ENCODE measurements around the gene IL3RA. TPM values are rescaled to one million over a fixed set of nuclear protein-coding genes. Genes with fewer than 3 reads are reported as not detected.
"Not testable (repeated sequence)": the region's sequence is repeated elsewhere in the genome, so short reads cannot be mapped to it uniquely, and the experiment has no call there.

IL3RA gene
- total RNA-seq, 4 donors from 2014 or later, result 1.2 to 16.2 (median 8.6) TPM

DNA sequence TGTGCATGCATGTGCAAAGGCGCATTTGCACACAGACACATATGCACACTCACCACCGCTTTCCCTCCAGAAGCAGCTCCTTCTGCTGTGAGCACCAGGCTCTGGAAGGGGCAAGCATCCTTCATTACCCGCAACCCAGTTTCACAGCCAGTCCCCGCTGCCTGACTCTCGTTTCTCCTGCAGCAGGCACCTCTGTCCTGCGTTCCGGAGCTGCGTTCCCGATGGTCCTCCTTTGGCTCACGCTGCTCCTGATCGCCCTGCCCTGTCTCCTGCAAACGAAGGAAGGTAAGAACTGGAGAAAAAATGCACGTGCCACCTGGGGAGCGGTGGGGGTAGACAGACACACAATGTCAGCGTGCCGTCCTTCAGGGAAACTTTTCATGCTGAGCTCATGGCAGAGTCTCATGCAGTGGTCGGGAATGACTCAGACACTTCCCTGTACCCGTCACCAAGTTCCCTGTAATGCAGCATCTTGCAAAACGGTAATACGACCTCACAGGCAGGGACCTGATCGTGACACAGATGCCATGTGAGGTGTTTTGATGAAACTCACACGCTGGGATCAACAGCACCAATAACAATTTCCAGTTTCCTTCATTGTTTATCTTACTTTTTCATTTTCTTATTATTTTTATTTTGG is 5.1 kb downstream of the IL3RA start:
- no peak overlapping the region for H3K4me3 ChIP-seq
- H3K4me1 ChIP-seq, result no peaks in the 10 kb centered on the region
- H3K9me3 ChIP-seq, result no peaks in the 10 kb centered on the region
- intact Hi-C loops (cut with DNase I; ENCODE audit: low total_unique reads), result no loop called here
- no peaks in the 10 kb centered on the region for H3K36me3 ChIP-seq
- no peak overlapping the region for H3K27ac ChIP-seq
- no peaks in the 10 kb centered on the region for H3K27me3 ChIP-seq
- TF ChIP-seq, protein P1, sequence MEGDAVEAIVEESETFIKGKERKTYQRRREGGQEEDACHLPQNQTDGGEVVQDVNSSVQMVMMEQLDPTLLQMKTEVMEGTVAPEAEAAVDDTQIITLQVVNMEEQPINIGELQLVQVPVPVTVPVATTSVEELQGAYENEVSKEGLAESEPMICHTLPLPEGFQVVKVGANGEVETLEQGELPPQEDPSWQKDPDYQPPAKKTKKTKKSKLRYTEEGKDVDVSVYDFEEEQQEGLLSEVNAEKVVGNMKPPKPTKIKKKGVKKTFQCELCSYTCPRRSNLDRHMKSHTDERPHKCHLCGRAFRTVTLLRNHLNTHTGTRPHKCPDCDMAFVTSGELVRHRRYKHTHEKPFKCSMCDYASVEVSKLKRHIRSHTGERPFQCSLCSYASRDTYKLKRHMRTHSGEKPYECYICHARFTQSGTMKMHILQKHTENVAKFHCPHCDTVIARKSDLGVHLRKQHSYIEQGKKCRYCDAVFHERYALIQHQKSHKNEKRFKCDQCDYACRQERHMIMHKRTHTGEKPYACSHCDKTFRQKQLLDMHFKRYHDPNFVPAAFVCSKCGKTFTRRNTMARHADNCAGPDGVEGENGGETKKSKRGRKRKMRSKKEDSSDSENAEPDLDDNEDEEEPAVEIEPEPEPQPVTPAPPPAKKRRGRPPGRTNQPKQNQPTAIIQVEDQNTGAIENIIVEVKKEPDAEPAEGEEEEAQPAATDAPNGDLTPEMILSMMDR (IDR thresholded peaks at IDR 0.05), result no peak
- TF ChIP-seq POLR2A (IDR thresholded peaks at IDR 0.05), result no peak
- DNase-seq, result no peak

DNA sequence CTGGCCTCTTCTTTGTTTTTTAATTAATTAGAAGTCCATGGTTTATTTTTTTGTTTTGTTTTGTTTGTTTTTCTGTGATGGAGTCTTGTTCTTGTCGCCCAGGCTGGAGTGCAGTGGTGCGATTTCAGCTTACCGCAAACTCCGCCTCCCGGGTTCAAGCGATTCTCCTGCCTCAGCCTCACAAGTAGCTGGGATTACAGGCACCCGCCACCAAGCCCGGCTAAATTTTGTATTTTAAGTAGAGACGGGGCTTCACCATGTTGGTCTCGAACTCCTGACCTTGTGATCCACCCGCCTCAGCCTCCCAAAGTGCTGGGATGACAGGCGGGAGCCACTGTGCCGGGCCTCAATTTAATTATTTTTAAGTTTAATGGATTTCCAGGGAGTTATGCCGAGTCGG is 13.0 kb downstream of the IL3RA start:
- intact Hi-C loops (cut with DNase I; ENCODE audit: low total_unique reads); H3K27ac ChIP-seq; DNase-seq; H3K4me3 ChIP-seq; H3K9me3 ChIP-seq; H3K36me3 ChIP-seq; H3K4me1 ChIP-seq; H3K27me3 ChIP-seq: not testable (repeated sequence)

DNA sequence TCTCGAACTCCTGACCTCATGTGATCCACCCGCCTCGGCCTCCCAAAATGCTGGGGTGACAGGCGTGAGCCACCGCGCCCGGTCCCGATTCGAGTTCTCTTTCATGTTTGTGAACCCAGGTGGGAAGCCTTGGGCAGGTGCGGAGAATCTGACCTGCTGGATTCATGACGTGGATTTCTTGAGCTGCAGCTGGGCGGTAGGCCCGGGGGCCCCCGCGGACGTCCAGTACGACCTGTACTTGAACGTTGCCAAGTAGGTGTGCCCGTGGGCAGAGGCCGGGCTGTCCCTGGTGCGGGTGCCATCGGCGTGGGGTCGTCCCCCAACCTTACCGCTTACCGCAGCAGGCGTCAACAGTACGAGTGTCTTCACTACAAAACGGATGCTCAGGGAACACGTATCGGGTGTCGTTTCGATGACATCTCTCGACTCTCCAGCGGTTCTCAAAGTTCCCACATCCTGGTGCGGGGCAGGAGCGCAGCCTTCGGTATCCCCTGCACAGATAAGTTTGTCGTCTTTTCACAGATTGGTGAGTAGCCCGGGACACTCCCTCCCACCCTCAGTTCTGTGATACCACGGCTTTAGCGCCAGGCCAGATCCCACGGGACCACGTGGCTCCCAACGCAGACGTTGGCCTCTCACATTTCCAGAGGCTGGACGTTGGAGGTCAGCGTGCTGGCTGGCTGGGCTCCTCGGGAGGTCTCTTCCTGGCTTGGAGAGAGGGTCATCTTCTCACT is 15.6 kb downstream of the IL3RA start:
- intact Hi-C loops (cut with DNase I; ENCODE audit: low total_unique reads), result no loop called here
- Histone ChIP-seq H3K4me1 (no peaks in the 10 kb centered on the region), H3K9me3 (no peaks in the 10 kb centered on the region), H3K36me3 (no peaks in the 10 kb centered on the region), H3K27me3 (no peaks in the 10 kb centered on the region), H3K27ac (no peak overlapping the region), H3K4me3 (no peak overlapping the region)
- no peak for DNase-seq
- TF ChIP-seq, protein P1 (IDR thresholded peaks at IDR 0.05), result no peak
- no peak for TF ChIP-seq POLR2A (IDR thresholded peaks at IDR 0.05)

DNA sequence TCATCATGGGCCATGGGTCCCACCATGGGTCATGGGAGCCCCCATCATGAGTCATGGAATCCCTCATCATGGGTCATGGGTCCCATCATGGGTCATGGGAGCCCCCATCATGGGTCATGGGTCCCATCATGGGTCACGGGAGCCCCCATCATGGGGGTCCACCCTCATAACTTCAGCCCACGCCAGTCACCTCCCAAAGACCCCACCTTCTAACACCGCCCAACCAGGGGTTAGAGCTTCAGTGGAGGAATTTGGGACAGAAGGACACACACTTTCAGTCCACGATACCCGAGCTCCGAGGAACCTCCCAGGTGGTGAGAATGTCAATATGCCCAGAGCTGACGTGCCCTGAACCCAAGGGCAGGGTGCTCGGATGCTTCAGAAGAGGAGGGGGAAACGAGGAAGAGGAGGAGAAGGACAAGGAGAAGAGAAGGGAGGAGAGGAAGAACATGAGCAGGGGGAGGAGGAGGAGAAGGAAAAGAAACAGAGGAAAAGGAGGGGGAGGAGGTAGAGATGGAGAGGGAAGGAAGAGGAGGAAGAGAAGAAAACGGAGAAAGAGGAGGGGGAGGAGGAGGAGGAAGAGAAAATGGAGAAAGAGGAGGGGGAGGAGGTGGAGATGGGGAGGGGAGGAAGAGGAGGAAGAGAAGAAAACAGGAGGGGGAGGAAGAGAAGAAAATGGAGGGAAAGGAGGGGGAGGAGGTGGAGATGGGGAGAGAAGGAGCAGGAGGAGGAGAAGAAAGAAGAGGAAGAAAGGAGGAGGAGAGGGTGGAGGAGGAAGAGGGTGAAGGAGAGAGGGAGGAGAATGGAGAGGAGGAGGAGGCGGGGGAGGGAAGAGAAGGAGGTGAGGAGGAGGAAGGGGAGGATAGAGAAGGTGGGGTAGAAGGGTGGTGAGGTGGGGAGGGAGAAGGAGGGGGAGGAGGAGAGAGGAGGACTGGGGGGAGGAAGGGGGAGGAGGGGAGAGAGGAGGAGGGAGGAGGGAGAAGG is 17.7 kb downstream of the IL3RA start:
- intact Hi-C loops (cut with DNase I; ENCODE audit: low total_unique reads), result no loop called here
- no peak for DNase-seq
- TF ChIP-seq, protein P1 (IDR thresholded peaks at IDR 0.05), result no peak
- TF ChIP-seq POLR2A (IDR thresholded peaks at IDR 0.05), result no peak
- Histone ChIP-seq H3K4me1 (no peaks in the 10 kb centered on the region), H3K4me3 (no peak overlapping the region), H3K9me3 (peaks cover 0 to 8% of the 10 kb centered on the region in 2 donors), H3K36me3 (no peaks in the 10 kb centered on the region), H3K27ac (no peak overlapping the region), H3K27me3 (no peaks in the 10 kb centered on the region)

DNA sequence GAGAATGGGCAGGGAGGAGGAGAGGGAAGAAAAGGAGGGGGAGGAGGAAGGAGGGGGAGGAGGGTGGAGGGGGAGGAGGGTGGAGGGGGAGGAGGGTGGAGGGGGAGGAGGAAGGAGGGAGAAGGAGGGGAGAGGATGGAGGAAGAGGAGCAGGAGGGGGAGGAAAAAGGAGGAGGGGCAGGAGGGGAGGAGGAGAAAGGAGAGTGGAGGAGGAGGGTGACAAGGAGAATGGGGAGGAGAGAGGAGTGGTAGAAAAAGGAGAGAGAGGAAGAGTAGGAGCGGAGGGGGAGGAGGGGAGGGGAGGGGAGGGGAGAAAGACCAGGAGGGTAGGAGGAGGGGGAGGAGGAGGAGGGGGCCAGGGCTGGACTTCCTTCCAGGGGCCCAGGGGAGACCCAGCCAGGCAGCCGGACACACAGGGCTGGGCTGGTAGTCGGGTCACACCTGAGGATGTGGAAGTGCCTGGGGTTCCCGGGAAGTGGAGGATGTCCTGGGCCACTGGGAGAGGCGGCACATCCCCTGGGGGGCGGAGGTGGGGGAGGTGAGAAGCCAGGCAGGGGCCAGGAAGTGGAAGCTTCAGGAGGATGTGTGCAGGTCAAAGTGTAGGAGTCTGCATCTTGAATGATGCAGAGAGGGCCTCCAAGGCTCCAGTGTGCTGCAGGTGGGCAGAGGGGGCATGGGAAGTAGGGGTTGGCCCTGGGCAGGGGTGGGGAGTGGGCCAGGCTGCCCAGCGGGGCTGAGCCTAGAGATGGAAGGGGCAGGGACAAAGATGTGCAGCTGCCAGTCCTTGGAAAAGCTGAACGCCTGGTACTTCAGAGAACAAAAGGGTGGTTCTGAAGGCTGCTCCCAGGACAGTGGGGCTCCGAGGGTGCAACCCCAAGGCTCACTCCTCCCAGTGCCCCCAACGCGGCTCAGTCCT is 18.8 kb downstream of the IL3RA start:
- Histone ChIP-seq H3K27ac (no peak overlapping the region), H3K4me1 (no peaks in the 10 kb centered on the region), H3K36me3 (no peaks in the 10 kb centered on the region), H3K27me3 (no peaks in the 10 kb centered on the region), H3K4me3 (no peak overlapping the region), H3K9me3 (peaks cover 0 to 8% of the 10 kb centered on the region in 2 donors)
- intact Hi-C loops (cut with DNase I; ENCODE audit: low total_unique reads), result no loop called here
- TF ChIP-seq, protein P1 (IDR thresholded peaks at IDR 0.05), result no peak
- no peak for TF ChIP-seq POLR2A (IDR thresholded peaks at IDR 0.05)
- no peak for DNase-seq
